ENCODE measurements around the gene ABCB10. TPM values are rescaled to one million over a fixed set of nuclear protein-coding genes. Genes with fewer than 3 reads are reported as not detected.
"Not testable (repeated sequence)": the region's sequence is repeated elsewhere in the genome, so short reads cannot be mapped to it uniquely, and the experiment has no call there.

The ABCB10 gene
- total and polyA plus RNA-seq, 2 donors: 13.4 to 15.2 TPM

DNA sequence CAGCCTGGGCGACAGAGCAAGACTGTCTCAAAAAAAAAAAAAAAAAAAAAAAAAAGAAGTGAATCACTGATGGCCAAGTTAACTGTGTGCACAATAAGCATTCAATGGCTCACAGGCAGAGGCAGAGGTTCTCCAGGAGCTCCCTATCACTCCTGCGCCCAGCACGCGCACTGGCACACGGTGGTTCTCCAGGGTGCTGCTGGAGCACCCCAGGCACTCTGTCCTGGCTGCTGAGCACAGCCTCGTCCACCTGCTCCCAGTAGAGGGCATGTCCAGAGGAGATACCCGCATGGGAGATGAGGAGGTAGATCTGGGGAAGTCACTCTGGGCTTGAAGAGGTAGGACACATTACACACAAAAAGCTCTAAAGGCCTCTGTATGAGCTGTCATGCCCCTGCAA lies 28.9 kb downstream of the ABCB10 start:
- no peak for DNase-seq (ENCODE audit: low read depth in 6 of 9, low spot score in 9 of 9)
- WGBS: 97% methylated on average over 7 of the region's 7 CpGs
- peaks cover 13 to 23% of the 10 kb centered on the region in 2 donors for H3K36me3 ChIP-seq (ENCODE audit: control insufficient read depth in 2 of 2, insufficient read depth in 2 of 2, low read length in 1 of 2)
- H3K27me3 ChIP-seq (ENCODE audit: control insufficient read depth in 2 of 2, insufficient read depth in 1 of 2, low read length in 1 of 2): no peaks in the 10 kb centered on the region
- H3K4me3 ChIP-seq (ENCODE audit: low read length in 2 of 2): no peak overlapping the region
- H3K27ac ChIP-seq (ENCODE audit: low read depth in 1 of 2, low read length in 1 of 2): no peak overlapping the region
- H3K9me3 ChIP-seq (ENCODE audit: control insufficient read depth in 2 of 2, insufficient read depth in 1 of 2, low read length in 1 of 2): no peaks in the 10 kb centered on the region
- no peaks in the 10 kb centered on the region for H3K4me1 ChIP-seq (ENCODE audit: control insufficient read depth in 2 of 2, insufficient read depth in 2 of 2, low read length in 2 of 2)

DNA sequence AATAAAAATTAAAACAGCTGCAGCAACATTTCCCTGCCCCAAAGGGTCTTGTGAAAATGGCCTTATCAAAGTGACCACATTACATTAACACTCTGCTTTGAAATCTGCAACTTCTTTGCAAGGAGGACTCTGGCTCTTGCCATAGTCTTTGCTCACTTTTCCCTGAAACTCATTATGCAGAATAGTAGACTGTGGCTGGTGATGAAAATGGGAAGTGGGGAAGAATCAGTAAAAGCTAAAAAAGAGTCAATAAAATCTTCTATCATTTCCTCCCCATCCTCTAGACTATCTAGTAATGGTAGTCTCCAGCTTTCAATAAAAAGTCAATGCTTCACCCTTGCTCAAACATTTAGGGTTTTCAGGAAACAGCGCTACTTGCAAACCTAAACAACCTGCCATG lies 31.8 kb downstream of the ABCB10 start:
- DNase-seq (ENCODE audit: low read depth in 6 of 9, low spot score in 9 of 9): no peak
- Histone ChIP-seq H3K27me3 (ENCODE audit: control insufficient read depth in 2 of 2, insufficient read depth in 1 of 2, low read length in 1 of 2) (no peaks in the 10 kb centered on the region), H3K4me3 (ENCODE audit: low read length in 2 of 2) (no peak overlapping the region), H3K4me1 (ENCODE audit: control insufficient read depth in 2 of 2, insufficient read depth in 2 of 2, low read length in 2 of 2) (no peaks in the 10 kb centered on the region), H3K36me3 (ENCODE audit: control insufficient read depth in 2 of 2, insufficient read depth in 2 of 2, low read length in 1 of 2) (peaks cover 13 to 25% of the 10 kb centered on the region in 2 donors), H3K27ac (ENCODE audit: low read depth in 1 of 2, low read length in 1 of 2) (no peak overlapping the region), H3K9me3 (ENCODE audit: control insufficient read depth in 2 of 2, insufficient read depth in 1 of 2, low read length in 1 of 2) (no peaks in the 10 kb centered on the region)
- WGBS: 97% methylated on average over 1 of the region's 1 CpG

DNA sequence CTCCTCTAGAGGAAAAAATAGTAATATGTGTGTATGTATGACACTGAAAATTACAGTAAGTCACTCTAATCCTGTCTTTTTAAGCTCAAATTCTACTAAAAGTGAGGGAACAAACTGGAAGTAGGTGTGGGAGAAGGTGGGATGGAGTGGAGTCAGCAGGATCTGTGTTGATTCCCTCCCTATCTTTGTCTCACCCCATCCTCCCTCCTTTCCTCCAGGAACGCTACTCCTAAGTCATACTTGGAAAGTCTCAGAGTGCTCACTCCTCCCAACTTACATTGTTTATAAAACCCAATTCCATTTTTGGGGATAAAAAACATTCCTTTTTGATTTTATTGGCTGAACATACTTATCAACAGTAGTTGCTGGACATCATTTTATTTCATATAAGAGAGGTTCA lies 35.5 kb downstream of the ABCB10 start:
- Histone ChIP-seq H3K9me3 (ENCODE audit: control insufficient read depth in 2 of 2, insufficient read depth in 1 of 2, low read length in 1 of 2) (no peaks in the 10 kb centered on the region), H3K4me1 (ENCODE audit: control insufficient read depth in 2 of 2, insufficient read depth in 2 of 2, low read length in 2 of 2) (no peaks in the 10 kb centered on the region), H3K27ac (ENCODE audit: low read depth in 1 of 2, low read length in 1 of 2) (no peak overlapping the region), H3K27me3 (ENCODE audit: control insufficient read depth in 2 of 2, insufficient read depth in 1 of 2, low read length in 1 of 2) (no peaks in the 10 kb centered on the region), H3K4me3 (ENCODE audit: low read length in 2 of 2) (no peak overlapping the region), H3K36me3 (ENCODE audit: control insufficient read depth in 2 of 2, insufficient read depth in 2 of 2, low read length in 1 of 2) (peaks cover 6 to 21% of the 10 kb centered on the region in 2 donors)
- WGBS: 95% methylated on average over 1 of the region's 1 CpG
- no peak for DNase-seq (ENCODE audit: low read depth in 6 of 9, low spot score in 9 of 9)

DNA sequence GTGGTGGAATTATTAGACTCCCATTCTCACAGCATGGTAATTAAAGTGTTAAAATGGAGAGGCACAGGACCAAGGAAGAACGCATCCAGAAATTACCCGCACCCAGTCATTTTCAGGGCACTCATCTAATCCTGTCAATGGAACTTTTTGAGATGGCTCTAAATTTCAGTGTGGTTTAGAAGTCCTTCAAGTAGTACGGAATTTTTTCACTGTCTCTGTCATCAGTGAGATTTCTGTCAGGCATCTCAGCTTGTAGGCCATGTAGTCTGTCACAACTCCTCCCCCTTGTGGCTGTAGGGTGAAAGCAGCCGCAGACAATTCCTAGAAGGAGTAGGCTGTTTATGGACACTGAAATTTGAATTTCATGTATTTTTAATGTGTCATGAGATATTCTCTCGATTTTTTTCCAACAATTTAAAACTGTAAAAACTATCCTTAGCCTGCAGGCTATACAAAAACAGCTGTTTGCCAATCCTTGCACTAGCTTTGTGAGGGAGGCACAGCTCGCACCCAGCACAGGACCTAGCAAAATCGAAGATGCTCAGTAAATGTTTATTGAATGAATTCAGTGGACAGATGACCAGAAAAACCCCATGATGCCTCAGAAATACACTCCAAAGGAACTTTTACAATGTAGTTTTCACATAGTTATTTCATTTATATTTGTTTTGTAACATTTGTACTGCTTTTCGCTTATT lies 43.8 kb downstream of the ABCB10 start:
- H3K9me3 ChIP-seq (ENCODE audit: control insufficient read depth in 2 of 2, insufficient read depth in 1 of 2, low read length in 1 of 2): no peaks in the 10 kb centered on the region
- no peak overlapping the region for H3K27ac ChIP-seq (ENCODE audit: low read depth in 1 of 2, low read length in 1 of 2)
- peaks cover 0 to 4% of the 10 kb centered on the region in 2 donors for H3K36me3 ChIP-seq (ENCODE audit: control insufficient read depth in 2 of 2, insufficient read depth in 2 of 2, low read length in 1 of 2)
- H3K27me3 ChIP-seq (ENCODE audit: control insufficient read depth in 2 of 2, insufficient read depth in 1 of 2, low read length in 1 of 2): no peaks in the 10 kb centered on the region
- H3K4me3 ChIP-seq (ENCODE audit: low read length in 2 of 2): no peak overlapping the region
- peak in 7 of 9 donors; percentile 37 to 78 (median 56) for DNase-seq (ENCODE audit: low read depth in 6 of 9, low spot score in 9 of 9)
- no peaks in the 10 kb centered on the region for H3K4me1 ChIP-seq (ENCODE audit: control insufficient read depth in 2 of 2, insufficient read depth in 2 of 2, low read length in 2 of 2)
- WGBS: 64% methylated on average over 8 of the region's 8 CpGs

DNA sequence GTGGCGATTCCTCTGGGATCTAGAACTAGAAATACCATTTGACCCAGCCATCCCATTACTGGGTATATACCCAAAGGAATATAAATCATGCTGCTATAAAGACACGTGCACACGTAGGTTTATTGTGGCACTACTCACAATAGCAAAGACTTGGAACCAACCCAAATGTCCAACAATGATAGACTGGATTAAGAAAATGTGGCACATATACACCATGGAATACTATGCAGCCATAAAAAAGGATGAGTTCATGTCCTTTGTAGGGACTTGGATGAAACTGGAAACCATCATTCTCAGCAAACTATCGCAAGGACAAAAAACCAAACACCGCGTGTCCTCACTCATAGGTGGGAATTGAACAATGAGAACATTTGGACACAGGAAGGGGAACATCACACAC lies 46.9 kb downstream of the ABCB10 start:
- WGBS: 93% methylated on average over 6 of the region's 6 CpGs

DNA sequence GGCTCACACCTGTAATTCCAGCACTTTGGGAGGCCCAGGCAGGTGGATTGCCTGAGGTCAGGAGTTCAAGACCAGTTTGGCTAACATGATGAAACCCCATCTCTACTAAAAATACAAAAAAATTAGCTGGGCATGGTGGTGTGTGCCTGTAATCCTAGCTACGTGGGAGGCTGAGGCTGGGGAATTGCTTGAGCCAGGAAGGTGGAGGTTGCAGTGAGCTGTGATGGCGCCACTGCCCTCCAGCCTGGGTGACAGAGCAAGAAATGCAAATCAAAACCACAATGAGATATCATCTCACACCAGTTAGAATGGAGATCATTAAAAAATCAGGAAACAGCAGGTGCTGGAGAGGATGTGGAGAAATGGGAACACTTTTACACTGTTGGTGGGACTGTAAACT lies 47.3 kb downstream of the ABCB10 start:
- H3K4me3 ChIP-seq (ENCODE audit: low read length in 2 of 2); H3K27ac ChIP-seq (ENCODE audit: low read depth in 1 of 2, low read length in 1 of 2); H3K36me3 ChIP-seq (ENCODE audit: control insufficient read depth in 2 of 2, insufficient read depth in 2 of 2, low read length in 1 of 2); H3K9me3 ChIP-seq (ENCODE audit: control insufficient read depth in 2 of 2, insufficient read depth in 1 of 2, low read length in 1 of 2); H3K27me3 ChIP-seq (ENCODE audit: control insufficient read depth in 2 of 2, insufficient read depth in 1 of 2, low read length in 1 of 2); DNase-seq (ENCODE audit: low read depth in 6 of 9, low spot score in 9 of 9): not testable (repeated sequence)
- WGBS: 88% methylated on average over 2 of the region's 2 CpGs
- H3K4me1 ChIP-seq (ENCODE audit: control insufficient read depth in 2 of 2, insufficient read depth in 2 of 2, low read length in 2 of 2): peaks cover 8 to 12% of the 10 kb centered on the region in 2 donors

More for the DNA sequence above, 46.9 kb downstream of the ABCB10 start:
- not testable (repeated sequence) for H3K27ac ChIP-seq (ENCODE audit: low read depth in 1 of 2, low read length in 1 of 2); H3K27me3 ChIP-seq (ENCODE audit: control insufficient read depth in 2 of 2, insufficient read depth in 1 of 2, low read length in 1 of 2); DNase-seq (ENCODE audit: low read depth in 6 of 9, low spot score in 9 of 9); H3K4me3 ChIP-seq (ENCODE audit: low read length in 2 of 2); H3K9me3 ChIP-seq (ENCODE audit: control insufficient read depth in 2 of 2, insufficient read depth in 1 of 2, low read length in 1 of 2); H3K36me3 ChIP-seq (ENCODE audit: control insufficient read depth in 2 of 2, insufficient read depth in 2 of 2, low read length in 1 of 2)
- H3K4me1 ChIP-seq (ENCODE audit: control insufficient read depth in 2 of 2, insufficient read depth in 2 of 2, low read length in 2 of 2): peaks cover 8 to 12% of the 10 kb centered on the region in 2 donors

DNA sequence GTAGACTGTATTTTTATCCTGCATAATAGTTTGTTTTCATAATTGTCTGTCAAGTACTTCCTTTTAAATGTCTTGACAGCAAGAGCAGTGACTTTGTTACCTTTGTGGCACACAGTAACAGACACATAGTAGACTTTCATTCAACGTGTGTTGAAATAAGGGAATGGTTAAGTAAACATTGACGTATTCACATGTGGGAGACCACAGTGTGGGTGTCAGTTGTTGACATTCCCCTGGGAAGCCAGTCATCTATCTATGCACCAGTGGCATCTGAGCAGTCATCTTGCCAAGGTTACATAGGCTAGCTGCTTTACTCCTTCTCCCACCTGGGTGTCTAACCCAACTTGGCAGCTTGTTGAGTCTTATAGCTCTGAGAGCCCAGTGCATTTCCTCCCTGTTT lies 48.9 kb downstream of the ABCB10 start:
- no peaks in the 10 kb centered on the region for H3K27me3 ChIP-seq (ENCODE audit: control insufficient read depth in 2 of 2, insufficient read depth in 1 of 2, low read length in 1 of 2)
- H3K9me3 ChIP-seq (ENCODE audit: control insufficient read depth in 2 of 2, insufficient read depth in 1 of 2, low read length in 1 of 2): no peaks in the 10 kb centered on the region
- H3K4me3 ChIP-seq (ENCODE audit: low read length in 2 of 2): no peak overlapping the region
- H3K4me1 ChIP-seq (ENCODE audit: control insufficient read depth in 2 of 2, insufficient read depth in 2 of 2, low read length in 2 of 2): peaks cover 8 to 12% of the 10 kb centered on the region in 2 donors
- H3K36me3 ChIP-seq (ENCODE audit: control insufficient read depth in 2 of 2, insufficient read depth in 2 of 2, low read length in 1 of 2): peaks cover 3 to 4% of the 10 kb centered on the region in 2 donors
- no peak overlapping the region for H3K27ac ChIP-seq (ENCODE audit: low read depth in 1 of 2, low read length in 1 of 2)
- WGBS: 92% methylated on average over 2 of the region's 2 CpGs
- no peak for DNase-seq (ENCODE audit: low read depth in 6 of 9, low spot score in 9 of 9)

DNA sequence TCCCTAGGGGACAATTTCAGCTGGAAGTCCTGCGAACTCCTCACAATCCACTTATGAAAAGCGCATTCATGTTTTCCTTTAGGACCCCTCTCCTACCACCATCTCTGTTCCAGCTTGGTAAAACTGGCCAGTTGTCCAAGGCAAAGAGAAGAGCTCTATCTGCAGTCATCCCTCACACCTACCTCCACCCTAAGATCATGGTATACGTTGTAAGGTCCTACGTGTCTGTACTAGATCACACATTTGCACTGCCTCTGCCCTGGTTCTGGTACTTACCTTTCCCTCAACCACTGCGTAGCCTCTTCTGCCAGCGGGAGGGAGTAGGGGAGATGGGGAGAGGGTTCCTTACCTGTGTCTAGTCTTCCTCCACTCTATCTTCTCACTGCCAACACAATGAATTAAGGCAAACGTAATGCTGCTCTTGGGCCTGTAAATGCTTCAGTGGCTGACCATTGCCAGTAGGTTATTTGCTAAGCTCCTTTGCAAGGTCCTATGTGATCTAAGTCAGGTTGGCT lies 49.6 kb downstream of the ABCB10 start:
- 93% methylated on average over 7 of the region's 7 CpGs for WGBS
- Histone ChIP-seq H3K4me1 (ENCODE audit: control insufficient read depth in 2 of 2, insufficient read depth in 2 of 2, low read length in 2 of 2) (peaks cover 8 to 12% of the 10 kb centered on the region in 2 donors), H3K36me3 (ENCODE audit: control insufficient read depth in 2 of 2, insufficient read depth in 2 of 2, low read length in 1 of 2) (peaks cover 3 to 8% of the 10 kb centered on the region in 2 donors), H3K4me3 (ENCODE audit: low read length in 2 of 2) (peak overlapping the region; percentile 90 to 100), H3K27me3 (ENCODE audit: control insufficient read depth in 2 of 2, insufficient read depth in 1 of 2, low read length in 1 of 2) (no peaks in the 10 kb centered on the region), H3K27ac (ENCODE audit: low read depth in 1 of 2, low read length in 1 of 2) (peak overlapping the region; percentile 93 to 99), H3K9me3 (ENCODE audit: control insufficient read depth in 2 of 2, insufficient read depth in 1 of 2, low read length in 1 of 2) (no peaks in the 10 kb centered on the region)
- peak in 3 of 9 donors; percentile 3 to 9 (median 5) for DNase-seq (ENCODE audit: low read depth in 6 of 9, low spot score in 9 of 9)

DNA sequence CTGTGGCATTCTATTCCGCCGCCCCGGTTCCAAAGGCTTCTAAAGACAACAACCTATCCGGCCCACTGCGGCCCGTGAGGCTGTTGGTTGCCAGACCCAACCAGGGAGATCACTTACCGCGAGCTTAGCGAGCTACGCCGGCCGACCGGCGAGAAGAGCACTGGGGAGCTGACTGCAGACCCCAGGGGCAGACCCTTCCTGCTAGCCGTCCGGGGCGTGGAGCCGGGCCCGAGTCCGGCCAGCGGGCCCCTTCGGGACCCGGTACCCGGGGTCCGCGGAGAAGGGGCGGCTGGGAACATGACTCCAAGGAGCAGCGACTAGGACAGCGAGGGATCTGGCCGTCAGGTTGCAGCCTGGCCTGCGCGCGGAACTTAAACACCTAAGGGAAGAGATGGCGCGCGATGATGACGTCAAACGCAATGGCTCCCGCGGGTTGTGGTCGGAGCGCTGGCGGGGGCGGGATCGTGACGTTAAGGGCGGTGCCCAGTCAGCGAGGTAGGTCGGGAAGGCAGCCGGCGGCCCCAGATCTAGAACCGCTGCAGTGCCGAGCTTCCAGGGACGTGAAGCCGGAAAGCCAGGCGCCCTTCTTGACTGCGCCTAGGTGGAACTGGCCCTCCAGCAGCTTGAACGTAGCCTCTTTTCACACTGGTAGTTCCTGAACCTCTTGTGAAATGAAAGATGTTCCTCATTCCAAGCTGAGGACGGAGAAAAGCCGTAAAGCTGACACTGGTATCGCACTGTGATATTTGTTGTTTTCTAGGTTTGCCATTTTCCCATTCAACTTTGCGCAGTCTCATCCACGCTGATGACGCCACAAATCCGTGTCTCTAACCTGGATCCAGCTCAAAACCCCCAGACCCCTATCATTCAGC lies 50.3 kb downstream of the ABCB10 start, which contains the start of gene NUP133:
TSS of gene NUP133 (minus strand) at position 391 of the 872 bp plus-strand sequence. CDS start at position 299, 92 bp downstream.
- Histone ChIP-seq H3K4me1 (ENCODE audit: control insufficient read depth in 2 of 2, insufficient read depth in 2 of 2, low read length in 2 of 2) (peaks cover 8 to 12% of the 10 kb centered on the region in 2 donors), H3K27me3 (ENCODE audit: control insufficient read depth in 2 of 2, insufficient read depth in 1 of 2, low read length in 1 of 2) (no peaks in the 10 kb centered on the region), H3K9me3 (ENCODE audit: control insufficient read depth in 2 of 2, insufficient read depth in 1 of 2, low read length in 1 of 2) (no peaks in the 10 kb centered on the region), H3K4me3 (ENCODE audit: low read length in 2 of 2) (peak within 1 kb of the TSS; percentile 90 to 100), H3K36me3 (ENCODE audit: control insufficient read depth in 2 of 2, insufficient read depth in 2 of 2, low read length in 1 of 2) (peaks cover 3 to 8% of the 10 kb centered on the region in 2 donors), H3K27ac (ENCODE audit: low read depth in 1 of 2, low read length in 1 of 2) (peak within 1 kb of the TSS; percentile 93 to 99)
- DNase-seq (ENCODE audit: low read depth in 6 of 9, low spot score in 9 of 9): peak; percentile 94 to 100 (median 99)
- 1% methylated on average over 65 of the region's 65 CpGs for WGBS
